HG02642 (cell line): ENCODE data around the gene KRTAP5-6.

ENCODE experiments used
- ATAC-seq: cut with Tn5 transposase; IDR thresholded peaks from one replicate; pipeline ENCODE4 v1.9.1; 2021; ENCODE audit warnings: mild to moderate bottlenecking; ENCODE audit not compliant: unreplicated experiment, poor library complexity

The KRTAP5-6 gene

GRCh38 chr11:1694846-1695547 is 2.0 kb upstream of the KRTAP5-6 start:
- no peak for ATAC-seq

- ATAC-seq: no peak
Observed at GRCh38 chr11:1695548-1696108, 1.4 kb upstream of the KRTAP5-6 start.

GRCh38 chr11:1699771-1700170 is 2.8 kb downstream of the KRTAP5-6 start:
- no peak for ATAC-seq

GRCh38 chr11:1701091-1701807 is 4.3 kb downstream of the KRTAP5-6 start:
- ATAC-seq: no peak

GRCh38 chr11:1702506-1702905 is 5.5 kb downstream of the KRTAP5-6 start:
- ATAC-seq: no peak

- ATAC-seq: no peak
Observed at GRCh38 chr11:1703146-1703545, 6.2 kb downstream of the KRTAP5-6 start.

- no peak for ATAC-seq
Observed at GRCh38 chr11:1705126-1706052, 8.4 kb downstream of the KRTAP5-6 start.

- no peak for ATAC-seq
Observed at GRCh38 chr11:1706634-1707400, 9.8 kb downstream of the KRTAP5-6 start.

GRCh38 chr11:1707751-1708150 is 10.8 kb downstream of the KRTAP5-6 start:
- no peak for ATAC-seq

- ATAC-seq: no peak
Observed at GRCh38 chr11:1708716-1709115, 11.7 kb downstream of the KRTAP5-6 start.

GRCh38 chr11:1714908-1715885 is 18.2 kb downstream of the KRTAP5-6 start:
- ATAC-seq: no peak

GRCh38 chr11:1717745-1718144 is 20.8 kb downstream of the KRTAP5-6 start:
- no peak for ATAC-seq

GRCh38 chr11:1718326-1718725 is 21.3 kb downstream of the KRTAP5-6 start:
- ATAC-seq: no peak

GRCh38 chr11:1719781-1720180 is 22.8 kb downstream of the KRTAP5-6 start:
- ATAC-seq: no peak

- ATAC-seq: no peak
Observed at GRCh38 chr11:1727096-1727690, 30.2 kb downstream of the KRTAP5-6 start.

- no peak for ATAC-seq
Observed at GRCh38 chr11:1727861-1728260, 30.9 kb downstream of the KRTAP5-6 start.

- ATAC-seq: no peak
Observed at GRCh38 chr11:1728301-1728700, 31.3 kb downstream of the KRTAP5-6 start.

- no peak for ATAC-seq
Observed at GRCh38 chr11:1728931-1729691, 32.1 kb downstream of the KRTAP5-6 start.
